GM12873 (cell line): ENCODE measurements around the gene PDE4B.

Experiments
- CTCF ChIP-seq: IDR thresholded peaks from 2 replicates; pipeline ENCODE4 v1.5.1; 2012; ENCODE audit warnings: low read depth, mild to moderate bottlenecking, moderate library complexity, low read length, control low read depth; ENCODE audit not compliant: insufficient read depth; ENCODE audit errors: missing control alignments

PDE4B gene

DNA sequence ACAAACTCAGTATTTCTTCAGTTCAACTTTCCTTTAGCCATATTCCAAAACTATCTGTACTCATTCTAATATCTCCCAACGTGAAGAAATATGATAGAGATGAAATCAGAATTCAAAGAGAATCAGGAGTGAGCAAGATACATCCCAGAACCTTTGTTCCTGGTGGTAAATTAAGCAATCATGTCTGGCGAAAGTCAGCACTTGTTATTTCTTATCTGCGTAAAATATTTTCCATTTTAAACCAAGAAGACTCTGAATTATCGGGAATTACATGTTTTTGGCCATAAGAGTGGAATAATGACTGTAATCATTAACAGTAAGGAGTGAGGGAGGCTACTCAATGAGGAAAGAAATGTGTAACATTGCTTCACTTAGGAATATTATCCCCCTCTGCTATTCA is 253.7 kb downstream of the PDE4B start:
- TF ChIP-seq CTCF = no peak

GRCh38 chr1:66048011-66048410 is 255.3 kb downstream of the PDE4B start:
- TF ChIP-seq CTCF = no peak

DNA sequence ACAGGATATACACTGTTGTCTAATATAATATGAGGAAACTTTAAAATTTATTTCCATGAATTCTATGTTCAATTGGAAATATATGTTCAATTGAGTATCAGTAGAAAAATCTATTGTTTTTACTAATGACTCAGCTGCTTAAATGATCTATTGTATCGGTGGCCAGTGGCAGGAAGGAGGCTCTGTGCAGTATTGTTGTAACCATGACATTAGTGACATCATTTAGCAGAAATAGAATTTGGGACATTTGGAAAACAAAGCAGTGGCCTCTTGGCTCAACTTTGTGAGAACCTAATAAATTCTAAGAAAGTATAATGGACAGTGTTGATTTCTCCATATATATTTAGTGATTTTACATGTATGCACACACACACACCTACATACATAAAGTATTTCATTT is 257.4 kb downstream of the PDE4B start:
- no peak for TF ChIP-seq CTCF

DNA sequence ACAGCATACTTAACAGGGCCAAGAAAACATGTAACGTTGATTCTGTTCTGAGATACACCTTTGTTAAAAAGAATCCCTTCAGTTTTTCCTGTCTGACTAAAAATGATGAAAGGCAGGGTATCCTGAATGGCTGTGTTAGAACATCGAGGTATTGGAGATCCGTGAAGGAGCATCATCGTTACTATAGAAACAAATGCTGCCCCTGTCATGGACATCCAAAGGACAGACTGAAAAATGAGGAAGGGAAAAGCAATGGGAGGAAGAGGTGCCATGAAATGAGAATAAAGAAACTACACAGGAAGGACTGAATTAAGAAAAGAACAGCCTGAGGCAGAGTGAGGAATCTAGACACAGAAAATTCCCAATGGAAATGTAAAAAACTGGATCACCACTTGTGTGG is 257.9 kb downstream of the PDE4B start:
- no peak for TF ChIP-seq CTCF

- no peak for TF ChIP-seq CTCF
These were observed 262.4 kb downstream of the PDE4B start for GRCh38 chr1:66055092-66055491.

- no peak for TF ChIP-seq CTCF
These were observed 265.9 kb downstream of the PDE4B start for GRCh38 chr1:66058558-66058957.

DNA sequence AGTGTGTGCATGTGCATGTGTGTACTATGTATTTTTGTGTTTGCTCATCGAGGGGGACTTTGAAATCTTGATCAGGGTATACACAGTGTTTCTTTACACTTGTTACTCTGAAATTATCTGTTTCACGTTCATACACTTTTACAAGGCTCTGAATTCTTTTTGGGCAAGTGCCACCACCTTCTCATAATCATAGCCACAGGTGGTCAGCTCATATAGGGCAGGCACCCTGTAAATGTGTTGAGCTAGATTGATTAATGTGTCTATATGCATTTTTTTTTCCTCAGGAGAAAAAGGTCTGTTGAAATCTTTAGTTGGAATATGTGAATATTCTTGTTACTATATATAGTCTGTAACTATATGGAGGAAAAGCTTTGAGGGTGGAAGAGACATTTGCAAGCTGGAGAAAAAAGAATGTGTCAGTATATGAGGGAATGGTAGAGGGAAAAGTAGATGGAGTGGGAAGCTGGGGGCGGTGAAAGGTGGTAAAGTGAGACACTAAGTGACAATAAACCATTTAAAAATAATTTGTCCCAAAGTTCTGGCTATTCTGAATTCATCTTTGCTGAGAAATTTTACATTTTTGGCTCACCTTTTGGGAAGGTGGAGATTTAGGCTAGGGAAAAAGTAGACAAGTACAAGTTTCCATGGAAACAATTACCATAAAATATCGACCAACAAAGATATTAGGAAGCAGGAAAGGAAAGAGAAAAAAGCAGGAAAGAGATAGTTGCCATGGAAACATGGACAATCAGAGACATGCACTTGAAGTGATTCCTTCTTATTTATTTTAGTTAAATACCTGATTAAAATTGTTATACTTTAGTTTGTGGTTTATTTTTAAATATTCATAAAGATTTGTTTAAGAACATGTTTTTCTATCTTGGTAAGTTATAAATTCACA is 277.5 kb downstream of the PDE4B start:
- TF ChIP-seq CTCF = no peak
